Body of pancreas (tissue), 4 donors: ENCODE data around the gene HERC4. TPM values are rescaled to one million over a fixed set of nuclear protein-coding genes. Genes with fewer than 3 reads are reported as not detected.
"Not testable (repeated sequence)": the region's sequence is repeated elsewhere in the genome, so short reads cannot be mapped to it uniquely, and the experiment has no call there.

Source experiments
- ATAC-seq: fragments of 150-250 bp; one replicate; pipeline ENCODE4 v1.9.1; 2016
- DNase-seq, 4 donors: peaks; one replicate each; pipeline ENCODE4 v3.0.0-alpha.2; 2019
- H3K27ac ChIP-seq, 4 donors: fragments of 200-600 bp; sonication (generic); 1 replicate in 3 of 4; 2 replicates in 1 of 4; pipeline versions ENCODE4 v1.5.1 to v1.6.1; 2016 to 2019; ENCODE audit warnings: mild to moderate bottlenecking in 1 of 4, mixed read lengths in 1 of 4, moderate library complexity in 1 of 4
- H3K27me3 ChIP-seq, 2 donors: fragments of 200-600 bp; sonication (generic); one replicate each; pipeline ENCODE4 v1.6.0; 2016; ENCODE audit warnings: mild to moderate bottlenecking in 1 of 2
- H3K36me3 ChIP-seq, 2 donors: fragments of 200-600 bp; sonication (generic); replicated peaks in 1 of 2; 2 replicates each; pipeline ENCODE4 v1.5.1; 2016; ENCODE audit warnings: low read depth in 2 of 2; ENCODE audit not compliant: insufficient read depth in 1 of 2
- H3K4me1 ChIP-seq: fragments of 200-600 bp; sonication (generic); one replicate; pipeline ENCODE4 v1.6.0; 2016
- H3K4me3 ChIP-seq, 2 donors: fragments of 200-600 bp; sonication (generic); 1 replicate in 1 of 2; 2 replicates in 1 of 2; pipeline ENCODE4 v1.5.1; 2016 to 2019
- H3K9me3 ChIP-seq, 3 donors: fragments of 200-600 bp; sonication (generic); 1 replicate in 2 of 3; 2 replicates in 1 of 3; pipeline ENCODE4 v1.5.1; 2016
- POLR2A ChIP-seq, 3 donors: fragments of 450-650 bp; IDR thresholded peaks; one replicate each; pipeline ENCODE4 v1.6.1; 2016; ENCODE audit warnings: antibody characterized with exemption in 3 of 3, mild to moderate bottlenecking in 2 of 3
- WGBS, 2 donors: methylation state at CpG; one replicate each; pipeline ENCODE4 v1.1.5; 2017; 5-methylcytosine and 5-hydroxymethylcytosine counted together
- intact Hi-C: fragments of 100-400 bp; cut with DNase I; formaldehyde crosslinking; loops from one replicate; pipeline ENCODE4 v1.15.1; 2023
- total RNA-seq, 2 donors: library from RNA; depleted of rRNA; stranded (reverse); fragments of >200 nt; gene quantifications; one replicate each; pipeline ENCODE4 v1.1.0, GENCODE V29; 2016
- TF ChIP-seq, protein P1 (sequence below), 7 experiments: fragments of 450-650 bp in 4 of 7; fragments of 200-600 bp in 3 of 7; sonication (generic) in 3 of 7; IDR thresholded peaks; one replicate each; pipeline ENCODE4 v1.5.1; 2016 to 2019; ENCODE audit warnings: antibody characterized with exemption in 7 of 7

HERC4 gene
- total RNA-seq, 2 donors from 2014 or later: 21.4 to 42.8 TPM

DNA sequence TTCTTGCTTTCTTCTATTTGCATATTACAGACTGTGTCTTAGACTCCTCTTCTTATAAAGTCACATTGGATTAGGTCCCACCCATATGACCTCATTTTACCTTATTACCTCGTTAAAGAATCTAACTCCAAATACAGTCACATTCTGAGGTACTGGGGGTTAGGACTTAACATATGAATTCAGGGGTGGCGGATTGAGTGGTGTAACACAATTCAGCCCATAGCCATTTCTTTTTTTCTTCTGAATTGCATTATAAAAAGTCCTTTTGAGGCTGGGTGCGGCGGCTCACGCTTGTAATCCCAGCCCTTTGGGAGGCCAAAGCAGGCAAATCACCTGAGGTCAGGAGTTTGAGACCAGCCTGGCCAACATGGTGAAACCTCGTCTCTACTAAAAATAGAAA, 6.8 kb upstream of the HERC4 start:
- DNase-seq (no peak), ATAC-seq (no peak)
- TF ChIP-seq, protein P1, sequence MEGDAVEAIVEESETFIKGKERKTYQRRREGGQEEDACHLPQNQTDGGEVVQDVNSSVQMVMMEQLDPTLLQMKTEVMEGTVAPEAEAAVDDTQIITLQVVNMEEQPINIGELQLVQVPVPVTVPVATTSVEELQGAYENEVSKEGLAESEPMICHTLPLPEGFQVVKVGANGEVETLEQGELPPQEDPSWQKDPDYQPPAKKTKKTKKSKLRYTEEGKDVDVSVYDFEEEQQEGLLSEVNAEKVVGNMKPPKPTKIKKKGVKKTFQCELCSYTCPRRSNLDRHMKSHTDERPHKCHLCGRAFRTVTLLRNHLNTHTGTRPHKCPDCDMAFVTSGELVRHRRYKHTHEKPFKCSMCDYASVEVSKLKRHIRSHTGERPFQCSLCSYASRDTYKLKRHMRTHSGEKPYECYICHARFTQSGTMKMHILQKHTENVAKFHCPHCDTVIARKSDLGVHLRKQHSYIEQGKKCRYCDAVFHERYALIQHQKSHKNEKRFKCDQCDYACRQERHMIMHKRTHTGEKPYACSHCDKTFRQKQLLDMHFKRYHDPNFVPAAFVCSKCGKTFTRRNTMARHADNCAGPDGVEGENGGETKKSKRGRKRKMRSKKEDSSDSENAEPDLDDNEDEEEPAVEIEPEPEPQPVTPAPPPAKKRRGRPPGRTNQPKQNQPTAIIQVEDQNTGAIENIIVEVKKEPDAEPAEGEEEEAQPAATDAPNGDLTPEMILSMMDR (IDR thresholded peaks at IDR 0.05): no peak
- TF ChIP-seq POLR2A (IDR thresholded peaks at IDR 0.05): no peak
- no peaks in the 10 kb centered on the region for H3K36me3 ChIP-seq
- intact Hi-C loops: no loop called here
- H3K27me3 ChIP-seq: no peaks in the 10 kb centered on the region
- peaks cover 0 to 3% (median 0%) of the 10 kb centered on the region in 3 donors for H3K9me3 ChIP-seq
- no peak overlapping the region for H3K4me3 ChIP-seq
- H3K4me1 ChIP-seq: no peaks in the 10 kb centered on the region
- 85 to 86% methylated on average over 6 of the region's 6 CpGs for WGBS, 2 donors
- no peak overlapping the region for H3K27ac ChIP-seq

DNA sequence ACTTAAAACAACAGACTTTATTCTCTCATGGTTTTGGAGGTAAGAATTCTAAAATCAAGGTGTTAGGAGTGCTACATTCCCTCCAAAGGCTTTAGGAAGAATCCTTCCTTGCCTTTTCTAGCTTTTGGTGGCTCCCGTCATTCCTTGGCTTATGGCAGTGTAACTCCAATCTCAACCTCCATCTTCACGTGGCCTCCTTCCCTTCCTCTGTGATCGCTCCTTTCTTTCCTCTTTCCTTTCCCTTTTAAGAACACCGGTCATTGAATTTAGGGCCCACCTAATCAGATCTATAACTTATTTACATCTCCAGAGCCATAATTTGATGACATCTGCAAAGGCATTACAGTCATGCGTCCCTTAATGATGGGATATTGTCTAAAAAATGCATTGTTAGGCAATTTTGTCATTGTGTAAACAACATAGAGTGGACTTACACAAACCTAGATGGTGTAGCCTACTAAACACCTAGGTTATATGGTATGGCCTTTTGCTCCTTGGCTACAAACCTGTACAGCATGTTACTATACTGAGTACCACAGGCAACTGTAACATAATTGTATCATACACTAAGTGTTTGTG, 5.9 kb upstream of the HERC4 start:
- DNase-seq (no peak), ATAC-seq (no peak)
- peaks cover 0 to 3% (median 0%) of the 10 kb centered on the region in 3 donors for H3K9me3 ChIP-seq
- 81 to 87% methylated on average over 5 of the region's 5 CpGs for WGBS, 2 donors
- no peaks in the 10 kb centered on the region for H3K27me3 ChIP-seq
- H3K36me3 ChIP-seq: no peaks in the 10 kb centered on the region
- no peak for TF ChIP-seq POLR2A (IDR thresholded peaks at IDR 0.05)
- H3K4me1 ChIP-seq: no peaks in the 10 kb centered on the region
- H3K27ac ChIP-seq: no peak overlapping the region
- intact Hi-C loops: no loop called here
- no peak overlapping the region for H3K4me3 ChIP-seq

DNA sequence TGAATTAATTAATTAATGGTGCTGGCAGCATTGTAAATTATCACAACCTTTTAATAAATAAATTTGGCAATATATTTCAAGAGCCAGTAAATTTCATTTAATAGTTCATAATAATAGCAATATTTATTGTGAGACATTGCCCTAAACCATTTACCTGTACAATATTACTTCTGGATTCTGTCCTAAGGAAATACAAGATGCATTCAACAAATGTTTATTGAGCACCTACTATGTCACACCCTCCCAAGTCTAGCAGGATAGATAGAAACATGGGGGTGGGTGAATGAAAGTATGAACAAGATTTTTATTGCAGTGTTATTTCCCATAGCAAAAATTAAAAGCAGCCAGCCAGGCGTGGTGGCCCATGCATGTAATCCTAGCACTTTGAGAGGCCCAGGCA, 4.4 kb upstream of the HERC4 start:
- Histone ChIP-seq H3K4me1 (peaks cover 4% of the 10 kb centered on the region), H3K27ac (no peak overlapping the region), H3K4me3 (no peak overlapping the region), H3K36me3 (no peaks in the 10 kb centered on the region), H3K27me3 (no peaks in the 10 kb centered on the region), H3K9me3 (peaks cover 0 to 3% (median 0%) of the 10 kb centered on the region in 3 donors)
- TF ChIP-seq POLR2A (IDR thresholded peaks at IDR 0.05): no peak
- intact Hi-C loops: no loop called here
- no peak for DNase-seq
- ATAC-seq: no peak
- WGBS, 2 donors: 100% methylated on average over 1 of the region's 1 CpG

DNA sequence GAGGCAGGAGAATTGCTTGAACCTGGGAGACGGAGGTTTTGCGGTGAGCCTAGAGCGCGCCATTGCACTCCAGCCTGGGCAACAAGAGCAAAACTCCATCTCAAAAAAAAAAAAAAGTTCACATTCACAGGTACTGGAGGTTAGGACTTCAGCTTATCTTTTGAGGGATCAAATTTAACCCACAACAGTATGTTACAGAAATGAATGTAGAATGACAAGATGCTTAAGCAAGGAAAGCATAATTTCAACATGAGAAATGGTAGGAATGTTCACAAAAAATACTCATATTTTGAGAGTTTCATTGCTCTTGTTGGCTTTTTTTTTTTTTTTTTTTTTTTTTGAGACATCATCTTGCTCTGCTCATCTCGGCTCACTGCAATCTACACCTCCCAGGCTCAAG, 1.9 kb upstream of the HERC4 start:
- TF ChIP-seq, protein P1 (IDR thresholded peaks at IDR 0.05): no peak
- no peak for TF ChIP-seq POLR2A (IDR thresholded peaks at IDR 0.05)
- peaks cover 24% of the 10 kb centered on the region for H3K4me1 ChIP-seq
- DNase-seq: no peak
- no peak overlapping the region for H3K4me3 ChIP-seq
- peaks cover 0 to 3% (median 0%) of the 10 kb centered on the region in 3 donors for H3K9me3 ChIP-seq
- H3K36me3 ChIP-seq: no peaks in the 10 kb centered on the region
- no peak overlapping the region for H3K27ac ChIP-seq
- WGBS, 2 donors: 93 to 99% methylated on average over 5 of the region's 5 CpGs
- ATAC-seq: no peak
- no peaks in the 10 kb centered on the region for H3K27me3 ChIP-seq
- intact Hi-C loops: no loop called here

DNA sequence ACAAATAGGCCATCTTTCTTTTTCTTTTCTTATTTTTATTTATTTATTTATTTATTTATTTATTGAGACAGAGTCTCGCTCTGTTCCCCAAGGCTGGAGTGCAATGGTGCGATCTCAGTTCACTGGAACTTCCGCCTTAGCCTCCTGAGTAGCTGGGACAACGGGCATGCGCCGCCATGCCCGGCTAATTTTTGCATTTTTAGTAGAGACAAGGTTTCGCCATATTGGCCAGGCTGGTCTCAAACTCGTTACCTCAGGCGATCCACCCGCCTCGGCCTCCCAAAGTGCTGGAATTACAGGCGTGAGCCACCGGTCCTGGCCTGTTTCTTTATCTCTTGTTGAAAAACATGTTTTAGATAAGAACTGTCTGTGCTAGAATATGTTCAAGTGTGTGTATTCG, 998 bp upstream of the HERC4 start:
- H3K4me3 ChIP-seq, H3K27ac ChIP-seq, H3K27me3 ChIP-seq, H3K36me3 ChIP-seq, intact Hi-C loops, ATAC-seq, H3K9me3 ChIP-seq, DNase-seq: not testable (repeated sequence)
- H3K4me1 ChIP-seq: peaks cover 34% of the 10 kb centered on the region
- whole genome bisulfite sequencing, 2 donors: 91 to 97% methylated on average over 15 of the region's 15 CpGs

DNA sequence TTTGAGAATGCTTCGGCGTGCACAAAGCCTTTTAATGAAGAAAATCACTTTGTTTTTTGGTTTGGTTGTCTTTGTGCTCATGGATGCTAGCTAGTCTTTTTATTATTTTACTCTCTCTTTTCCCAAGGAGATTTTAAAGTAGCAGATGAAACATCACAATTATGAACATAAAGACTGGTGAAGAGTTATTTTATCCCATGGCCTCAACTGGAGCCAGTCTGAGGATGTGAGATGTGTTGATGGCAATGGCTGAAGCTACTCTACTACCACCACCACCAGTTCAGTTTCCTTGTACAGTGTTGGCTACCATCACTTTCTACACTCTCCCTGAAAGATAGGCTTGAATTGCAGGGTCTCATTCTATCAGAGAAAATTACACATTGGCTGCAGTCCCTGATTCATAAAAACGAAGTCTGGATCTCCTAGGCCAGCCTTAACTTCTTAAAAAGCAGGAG, 494 bp upstream of the HERC4 start:
- H3K4me1 ChIP-seq: peaks cover 35% of the 10 kb centered on the region
- ATAC-seq: no peak
- no peaks in the 10 kb centered on the region for H3K27me3 ChIP-seq
- H3K27ac ChIP-seq: peak overlapping the region in 3 of 4 donors; percentile 95 to 99 (median 97)
- peaks cover 0 to 3% (median 0%) of the 10 kb centered on the region in 3 donors for H3K9me3 ChIP-seq
- intact Hi-C loops: no loop called here
- H3K36me3 ChIP-seq: no peaks in the 10 kb centered on the region
- TF ChIP-seq, protein P1 (IDR thresholded peaks at IDR 0.05): no peak
- TF ChIP-seq POLR2A (IDR thresholded peaks at IDR 0.05): no peak
- WGBS, 2 donors: 32% methylated on average over 3 of the region's 3 CpGs
- no peak overlapping the region for H3K4me3 ChIP-seq
- DNase-seq: no peak
